Dermis lymphatic vessel endothelial cell (primary cell): Measurements from ENCODE around the gene IMP4. TPM values are rescaled to one million over a fixed set of nuclear protein-coding genes. Genes with fewer than 3 reads are reported as not detected.

Experiments used
- total RNA-seq: library from RNA; depleted of rRNA; stranded (reverse); fragments of >200 nt; gene quantifications from 2 replicates; pipeline ENCODE4 v1.2.1, GENCODE V29; 2014

The IMP4 gene
- 66.3 and 79.4 TPM in 2 replicates for total RNA-seq

GRCh38 chr2:130342533-130343275 is at the start of gene IMP4:
Gene IMP4 (plus strand): TSS chr2:130342897. CDS start chr2:130342933, 36 bp downstream.

GRCh38 chr2:130355578-130356431 is 13.1 kb downstream of the IMP4 start, which contains the start of gene PTPN18:
Gene PTPN18 (plus strand): TSS chr2:130356056. CDS start chr2:130356108, 52 bp downstream.

Other genes with a start within 250 kb of the IMP4 start
- gene POTEF, start 213.7 kb upstream of the IMP4 start, total RNA-seq, result under 0.01 and 0.54 TPM in 2 replicates
- 0.17 and 5.0 TPM in 2 replicates for gene CCDC74B, start 197.8 kb upstream of the IMP4 start, total RNA-seq
- 7.8 and 8.5 TPM in 2 replicates for gene SMPD4, start 161.3 kb upstream of the IMP4 start, total RNA-seq
- gene MZT2B, start 160.6 kb upstream of the IMP4 start, total RNA-seq, result 142 and 281 TPM in 2 replicates
- not detected in 2 replicates for gene TUBA3E, start 144.5 kb upstream of the IMP4 start, total RNA-seq
- 21.1 and 50.6 TPM in 2 replicates for gene PTPN18, start 13.2 kb downstream of the IMP4 start, total RNA-seq
- 0.17 and 0.98 TPM in 2 replicates for gene POTEI, start 166.4 kb downstream of the IMP4 start, total RNA-seq
- not detected in 2 replicates for gene CFC1B, start 178.3 kb downstream of the IMP4 start, total RNA-seq